COLO668 (cell line): ENCODE results near the gene HGS.

Source experiments
- DNase-seq: peaks from one replicate; lab custom pipeline; 2025; ENCODE audit not compliant: unreplicated experiment; lab: John Stamatoyannopoulos, UW

The HGS gene

GRCh38 chr17:81683208-81683583, 615 bp upstream of the HGS start:
- DNase-seq = no peak

GRCh38 chr17:81684442-81684911, 666 bp downstream of the HGS start:
- DNase-seq = peak; percentile 19

DNA sequence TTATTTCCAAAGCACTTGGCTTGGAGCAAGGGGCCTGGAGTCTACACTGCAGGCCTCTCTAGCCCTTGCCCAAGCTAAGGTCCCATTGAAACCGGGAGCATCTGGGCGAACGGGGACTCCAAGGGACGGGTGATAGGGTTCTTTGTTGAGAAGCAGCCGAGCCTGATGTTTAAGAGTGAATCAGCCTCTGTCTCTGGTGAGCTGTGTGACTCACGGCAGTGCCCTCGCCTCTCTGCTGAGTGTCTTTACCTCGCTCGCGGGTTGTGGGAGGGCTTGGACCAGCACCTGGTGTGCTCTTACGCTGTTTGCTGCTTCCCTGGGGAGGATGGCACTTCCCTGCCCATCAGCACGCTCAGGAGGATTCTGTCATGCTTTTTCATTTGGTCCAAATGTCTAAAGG, 1.3 kb downstream of the HGS start:
- peak; percentile 65 for DNase-seq

DNA sequence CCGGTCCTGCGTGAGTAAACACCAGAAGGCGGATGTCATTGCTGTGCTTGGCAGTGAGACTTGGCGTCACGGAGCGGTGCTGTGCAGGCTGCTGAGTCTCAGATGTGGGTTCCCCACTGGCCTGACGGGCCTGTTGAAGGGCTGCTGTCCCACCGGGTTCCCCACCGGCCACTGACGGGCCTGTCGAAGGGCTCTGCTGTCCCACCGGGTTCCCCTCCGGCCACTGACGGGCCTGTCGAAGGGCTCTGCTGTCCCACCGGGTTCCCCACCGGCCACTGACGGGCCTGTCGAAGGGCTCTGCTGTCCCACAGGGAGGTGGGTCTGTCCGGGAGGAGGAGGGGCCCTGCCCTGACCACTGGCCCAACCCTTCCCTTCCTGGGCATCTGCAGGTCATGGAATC, 2.8 kb downstream of the HGS start:
- no peak for DNase-seq

DNA sequence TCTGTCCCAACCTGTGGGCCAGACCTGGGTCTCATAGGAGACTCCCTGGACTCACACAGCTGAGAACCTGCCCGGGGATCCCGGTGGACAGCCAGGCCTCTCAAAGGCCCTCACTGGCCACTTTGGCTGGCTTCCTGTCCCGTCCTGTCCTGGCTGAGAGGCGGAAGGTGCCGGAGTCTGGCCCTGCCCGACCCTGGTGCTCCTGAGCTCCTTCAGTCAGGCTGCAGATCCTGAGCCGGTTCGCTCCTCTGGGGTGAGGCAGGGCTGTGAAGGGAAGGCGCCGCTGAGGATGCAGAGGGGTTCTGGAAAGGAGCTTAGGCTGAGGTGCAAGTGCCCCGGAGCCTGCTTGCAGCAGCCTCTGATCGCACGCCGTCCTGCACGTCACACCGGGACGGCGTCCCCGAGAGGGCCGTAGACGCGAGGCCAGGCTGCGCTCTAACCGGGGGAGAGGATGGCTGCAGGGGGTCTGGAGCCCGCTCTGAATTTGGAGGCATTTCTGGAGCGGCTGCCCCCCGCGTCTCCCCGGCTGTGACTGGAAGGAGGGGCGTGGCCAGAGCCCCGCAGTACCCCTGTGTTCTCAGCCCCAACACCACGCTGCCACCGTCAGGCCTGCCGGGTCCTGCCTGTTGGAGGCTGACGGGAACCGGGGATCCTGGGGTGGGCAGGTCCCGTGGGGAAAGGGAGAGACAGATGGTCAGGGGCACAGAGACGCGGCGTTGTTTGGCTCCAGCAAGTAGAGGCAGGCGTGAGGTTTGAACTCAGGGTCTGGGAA, 4.1 kb downstream of the HGS start:
- DNase-seq = no peak

DNA sequence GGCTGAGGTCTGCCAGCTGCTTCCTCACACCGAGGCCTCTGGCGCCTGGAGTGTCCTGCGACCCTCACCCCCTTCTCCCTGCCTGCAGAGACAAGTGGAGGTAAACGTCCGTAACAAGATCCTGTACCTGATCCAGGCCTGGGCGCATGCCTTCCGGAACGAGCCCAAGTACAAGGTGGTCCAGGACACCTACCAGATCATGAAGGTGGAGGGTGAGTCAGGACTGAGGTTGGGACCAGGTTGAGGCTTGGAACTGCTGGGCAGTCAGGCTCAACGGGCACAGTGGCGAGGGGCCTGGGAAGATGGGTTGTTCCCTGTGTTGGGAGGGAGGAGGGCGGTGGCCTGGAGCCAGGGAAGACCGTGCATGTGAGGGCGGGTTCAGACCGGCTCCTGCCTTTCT, 4.8 kb downstream of the HGS start:
- no peak for DNase-seq

DNA sequence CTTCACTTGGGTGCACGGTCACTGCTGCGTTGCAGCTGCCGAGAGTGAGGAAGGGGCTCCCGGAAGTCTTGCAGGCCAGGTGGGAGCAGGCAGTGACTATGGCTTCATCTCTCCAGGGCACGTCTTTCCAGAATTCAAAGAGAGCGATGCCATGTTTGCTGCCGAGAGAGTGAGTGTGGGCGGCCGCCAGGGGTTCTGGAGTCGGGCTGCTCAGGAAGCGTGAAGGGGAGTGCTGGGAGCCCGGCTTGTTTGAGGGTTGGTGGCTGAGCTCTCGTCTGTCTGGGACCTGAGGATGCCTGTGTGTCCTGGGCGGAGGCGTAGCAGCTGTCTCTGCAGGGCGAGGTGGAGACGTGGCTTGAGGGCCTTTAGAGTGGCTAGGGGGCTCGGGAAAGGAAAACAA, 6.3 kb downstream of the HGS start:
- DNase-seq = no peak

- DNase-seq = no peak
Measured at GRCh38 chr17:81690549-81690948, 6.7 kb downstream of the HGS start.

DNA sequence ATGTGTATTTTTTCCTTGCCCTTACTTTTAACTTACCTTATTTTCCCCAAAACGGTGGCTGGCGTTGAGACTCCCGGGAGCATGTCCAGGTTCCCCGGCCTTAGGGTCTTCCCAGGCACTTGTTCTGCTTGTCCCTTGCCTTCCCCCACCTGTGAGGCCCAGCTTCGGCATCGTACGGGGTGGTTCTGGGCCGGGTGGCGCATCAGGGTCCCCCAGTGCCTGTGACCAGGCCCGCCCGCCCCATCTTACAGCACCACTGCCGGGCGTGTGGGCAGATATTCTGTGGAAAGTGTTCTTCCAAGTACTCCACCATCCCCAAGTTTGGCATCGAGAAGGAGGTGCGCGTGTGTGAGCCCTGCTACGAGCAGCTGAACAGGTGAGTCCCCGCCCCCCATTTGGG, 7.4 kb downstream of the HGS start:
- no peak for DNase-seq

DNA sequence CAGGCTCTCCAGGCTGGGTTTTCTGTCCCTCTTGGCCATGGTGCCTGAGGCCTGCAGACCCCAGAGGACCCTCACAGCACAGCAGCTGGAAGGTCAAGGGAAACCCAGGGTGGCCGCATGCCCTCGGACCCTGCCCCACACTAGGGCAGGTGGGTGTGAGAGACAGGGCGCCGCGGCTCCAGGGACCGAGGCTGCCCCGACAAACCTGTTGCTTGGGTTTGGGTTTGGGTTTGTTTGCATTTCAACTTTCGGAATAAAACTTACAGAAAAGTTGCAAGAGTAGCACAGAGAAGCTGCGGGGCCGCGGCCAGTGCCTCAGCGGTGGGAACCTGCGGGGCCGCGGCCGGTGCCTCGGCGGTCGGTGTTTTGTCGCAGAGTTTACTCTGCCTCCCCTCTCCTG, 7.8 kb downstream of the HGS start:
- no peak for DNase-seq

GRCh38 chr17:81693509-81694210, 9.8 kb downstream of the HGS start:
- DNase-seq = no peak

GRCh38 chr17:81694810-81695209, 11.0 kb downstream of the HGS start:
- DNase-seq = no peak

GRCh38 chr17:81695211-81695610, 11.4 kb downstream of the HGS start:
- DNase-seq = no peak

DNA sequence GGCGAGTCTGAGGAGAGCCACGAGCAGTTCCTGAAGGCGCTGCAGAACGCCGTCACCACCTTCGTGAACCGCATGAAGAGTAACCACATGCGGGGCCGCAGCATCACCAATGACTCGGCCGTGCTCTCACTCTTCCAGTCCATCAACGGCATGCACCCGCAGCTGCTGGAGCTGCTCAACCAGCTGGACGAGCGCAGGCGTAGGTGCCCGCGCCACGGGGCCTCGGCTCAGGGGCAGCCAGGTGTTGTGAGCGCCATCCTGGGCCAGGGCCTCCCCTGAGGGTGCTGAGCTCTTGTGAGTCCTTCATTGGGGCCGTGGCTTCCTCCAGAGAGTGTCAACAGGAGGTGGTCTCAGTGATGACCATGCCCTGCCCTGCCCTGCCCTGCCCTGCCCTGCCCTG, 12.0 kb downstream of the HGS start:
- no peak for DNase-seq

DNA sequence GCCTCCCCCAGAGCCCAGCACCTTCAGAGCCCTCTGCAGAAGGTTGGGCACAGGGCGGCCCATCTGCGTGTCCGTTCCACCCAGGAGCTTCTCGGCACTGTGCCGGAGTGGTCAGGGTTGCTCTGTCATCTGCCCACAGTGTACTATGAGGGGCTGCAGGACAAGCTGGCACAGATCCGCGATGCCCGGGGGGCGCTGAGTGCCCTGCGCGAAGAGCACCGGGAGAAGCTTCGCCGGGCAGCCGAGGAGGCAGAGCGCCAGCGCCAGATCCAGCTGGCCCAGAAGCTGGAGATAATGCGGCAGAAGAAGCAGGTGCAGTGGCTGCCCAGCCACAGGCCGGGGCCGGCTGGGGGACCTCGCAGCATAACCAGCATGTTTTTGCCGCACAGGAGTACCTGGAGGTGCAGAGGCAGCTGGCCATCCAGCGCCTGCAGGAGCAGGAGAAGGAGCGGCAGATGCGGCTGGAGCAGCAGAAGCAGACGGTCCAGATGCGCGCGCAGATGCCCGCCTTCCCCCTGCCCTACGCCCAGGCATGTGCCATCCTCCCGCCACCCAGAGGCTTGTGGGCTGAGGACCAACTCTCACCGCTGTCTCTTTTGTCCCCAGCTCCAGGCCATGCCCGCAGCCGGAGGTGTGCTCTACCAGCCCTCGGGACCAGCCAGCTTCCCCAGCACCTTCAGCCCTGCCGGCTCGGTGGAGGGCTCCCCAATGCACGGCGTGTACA, 12.6 kb downstream of the HGS start:
- DNase-seq = no peak

DNA sequence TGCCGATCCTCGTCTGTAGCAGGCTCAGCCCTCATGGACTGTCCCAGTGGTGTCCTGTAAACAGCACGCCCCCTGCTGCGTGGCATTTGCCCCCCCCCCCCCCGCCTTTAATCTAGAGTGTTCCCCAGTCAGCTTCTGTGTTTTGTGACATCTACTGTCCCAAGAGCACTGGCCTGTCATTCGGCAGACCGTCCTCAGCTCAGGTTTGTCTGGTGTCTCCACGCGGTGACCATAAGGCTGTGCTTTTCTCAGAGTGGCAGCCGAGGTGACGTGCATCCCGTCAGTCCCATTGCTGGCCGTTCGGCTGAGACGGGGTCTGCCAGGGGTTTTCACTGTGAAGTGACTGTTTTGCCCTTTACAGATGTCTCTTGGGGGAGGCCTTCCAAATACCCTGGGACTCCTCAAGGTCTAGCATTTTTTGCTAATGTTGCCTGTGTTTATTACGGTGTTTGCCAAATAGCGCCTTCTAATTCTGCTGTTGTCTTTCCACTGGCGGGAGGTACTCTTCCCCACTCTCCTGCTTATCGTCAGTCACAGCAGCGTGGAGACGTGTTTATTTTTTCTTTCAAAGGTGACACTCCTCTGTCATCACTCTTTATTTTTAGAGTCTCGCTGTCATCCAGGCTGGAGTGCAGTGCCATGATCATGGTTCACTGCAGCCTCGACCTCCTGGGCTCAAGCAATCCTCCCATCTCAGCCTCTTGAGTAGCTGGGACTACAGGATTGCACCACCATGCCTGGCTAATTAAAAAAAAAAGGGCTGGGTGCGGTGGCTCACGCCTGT, 13.6 kb downstream of the HGS start:
- DNase-seq = no peak

GRCh38 chr17:81700353-81701287, 16.8 kb downstream of the HGS start:
- DNase-seq = no peak

DNA sequence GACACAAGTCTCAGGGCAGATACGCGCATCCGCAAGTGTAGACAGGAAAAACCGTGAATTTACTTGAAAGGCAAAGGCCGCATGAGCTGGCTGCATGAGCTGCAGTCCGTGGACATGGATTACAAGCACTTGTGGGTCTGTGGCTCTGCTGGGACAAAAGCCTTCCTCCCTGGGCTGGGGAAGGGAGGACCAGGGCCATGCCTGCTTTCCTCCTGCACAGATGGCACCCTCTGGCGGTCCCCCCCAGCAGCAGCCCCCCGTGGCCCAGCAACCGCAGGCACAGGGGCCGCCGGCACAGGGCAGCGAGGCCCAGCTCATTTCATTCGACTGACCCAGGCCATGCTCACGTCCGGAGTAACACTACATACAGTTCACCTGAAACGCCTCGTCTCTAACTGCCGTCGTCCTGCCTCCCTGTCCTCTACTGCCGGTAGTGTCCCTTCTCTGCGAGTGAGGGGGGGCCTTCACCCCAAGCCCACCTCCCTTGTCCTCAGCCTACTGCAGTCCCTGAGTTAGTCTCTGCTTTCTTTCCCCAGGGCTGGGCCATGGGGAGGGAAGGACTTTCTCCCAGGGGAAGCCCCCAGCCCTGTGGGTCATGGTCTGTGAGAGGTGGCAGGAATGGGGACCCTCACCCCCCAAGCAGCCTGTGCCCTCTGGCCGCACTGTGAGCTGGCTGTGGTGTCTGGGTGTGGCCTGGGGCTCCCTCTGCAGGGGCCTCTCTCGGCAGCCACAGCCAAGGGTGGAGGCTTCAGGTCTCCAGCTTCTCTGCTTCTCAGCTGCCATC, 17.7 kb downstream of the HGS start:
- peak; percentile 15 for DNase-seq
